Measurements from ENCODE around the gene OSCAR. TPM values are rescaled to one million over a fixed set of nuclear protein-coding genes. Genes with fewer than 3 reads are reported as not detected.

Gene OSCAR
- total RNA-seq = 4.0 TPM

- intact Hi-C loops (cut with DNase I) = no loop called here
- ATAC-seq = no peak
- no peak for DNase-seq (ENCODE audit: low spot score)
These were observed at the start of gene OSCAR for GRCh38 chr19:54100561-54100960. Gene OSCAR (minus strand): TSS chr19:54100803. CDS start chr19:54100792, 11 bp downstream.

- DNase-seq (ENCODE audit: low spot score) (no peak), ATAC-seq (no peak)
- intact Hi-C loops (cut with DNase I) = no loop called here
These were observed 48.6 kb upstream of the OSCAR start for GRCh38 chr19:54149021-54149812.

GRCh38 chr19:54148158-54148557 is 47.6 kb upstream of the OSCAR start:
- intact Hi-C loops (cut with DNase I) = no loop called here
- DNase-seq (ENCODE audit: low spot score) (no peak), ATAC-seq (no peak)

- intact Hi-C loops (cut with DNase I) = no loop called here
- no peak for DNase-seq (ENCODE audit: low spot score)
- no peak for ATAC-seq
These were observed 47.1 kb upstream of the OSCAR start for GRCh38 chr19:54147676-54148075.

GRCh38 chr19:54145541-54146158 is 45.0 kb upstream of the OSCAR start:
- intact Hi-C loops (cut with DNase I) = no loop called here
- no peak for DNase-seq (ENCODE audit: low spot score)
- ATAC-seq = no peak

GRCh38 chr19:54142166-54142780 is 41.7 kb upstream of the OSCAR start:
- intact Hi-C loops (cut with DNase I) = no loop called here
- DNase-seq (ENCODE audit: low spot score) (no peak), ATAC-seq (no peak)

- DNase-seq (ENCODE audit: low spot score) (no peak), ATAC-seq (no peak)
- intact Hi-C loops (cut with DNase I) = no loop called here
These were observed 40.8 kb upstream of the OSCAR start for GRCh38 chr19:54141356-54141755.

GRCh38 chr19:54138489-54139256 is 38.1 kb upstream of the OSCAR start:
- no peak for ATAC-seq
- DNase-seq (ENCODE audit: low spot score) = peak; percentile 62
- intact Hi-C loops (cut with DNase I) = no loop called here

- ATAC-seq = no peak
- DNase-seq (ENCODE audit: low spot score) = peak; percentile 71
- intact Hi-C loops (cut with DNase I) = no loop called here
These were observed 37.3 kb upstream of the OSCAR start, which contains the start of gene CNOT3 for GRCh38 chr19:54137699-54138488. Gene CNOT3 (plus strand): TSS chr19:54137762. CDS start chr19:54142979, 5,217 bp downstream.

GRCh38 chr19:54136864-54137698 is 36.5 kb upstream of the OSCAR start:
- ATAC-seq (peak; percentile 97), DNase-seq (ENCODE audit: low spot score) (peak; percentile 99)
- intact Hi-C loops (cut with DNase I) = no loop called here

- no peak for ATAC-seq
- intact Hi-C loops (cut with DNase I) = no loop called here
- no peak for DNase-seq (ENCODE audit: low spot score)
These were observed 35.7 kb upstream of the OSCAR start for GRCh38 chr19:54136086-54136863.

- DNase-seq (ENCODE audit: low spot score) = no peak
- no peak for ATAC-seq
- intact Hi-C loops (cut with DNase I) = no loop called here
These were observed 33.5 kb upstream of the OSCAR start for GRCh38 chr19:54133957-54134590.

GRCh38 chr19:54133312-54133956 is 32.8 kb upstream of the OSCAR start:
- ATAC-seq (no peak), DNase-seq (ENCODE audit: low spot score) (no peak)
- intact Hi-C loops (cut with DNase I) = no loop called here

- ATAC-seq (no peak), DNase-seq (ENCODE audit: low spot score) (no peak)
- intact Hi-C loops (cut with DNase I) = no loop called here
These were observed 29.0 kb upstream of the OSCAR start for GRCh38 chr19:54129617-54129996.

GRCh38 chr19:54128796-54129616 is 28.4 kb upstream of the OSCAR start:
- intact Hi-C loops (cut with DNase I) = no loop called here
- DNase-seq (ENCODE audit: low spot score) (no peak), ATAC-seq (no peak)

GRCh38 chr19:54128441-54128725 is 27.8 kb upstream of the OSCAR start:
- no peak for ATAC-seq
- no peak for DNase-seq (ENCODE audit: low spot score)
- intact Hi-C loops (cut with DNase I) = no loop called here
